DMS153 treated with DMSO at 0.1 percent for 48 hours (cell line): Measurements from ENCODE around the gene LIN54.
"Not testable (repeated sequence)": the region's sequence is repeated elsewhere in the genome, so short reads cannot be mapped to it uniquely, and the experiment has no call there.

Source experiments
- DNase-seq: peaks from one replicate; lab custom pipeline; 2025; ENCODE audit not compliant: unreplicated experiment; lab: John Stamatoyannopoulos, UW

The LIN54 gene

GRCh38 chr4:82951196-82951595 is 59.4 kb downstream of the LIN54 start:
- no peak for DNase-seq

- no peak for DNase-seq
Observed at GRCh38 chr4:82948647-82949204, 61.9 kb downstream of the LIN54 start.

GRCh38 chr4:82947498-82947897 is 63.1 kb downstream of the LIN54 start:
- DNase-seq, result no peak

GRCh38 chr4:82939414-82939813 is 71.2 kb downstream of the LIN54 start:
- DNase-seq, result no peak

- DNase-seq, result no peak
Observed at GRCh38 chr4:82934441-82934840, 76.2 kb downstream of the LIN54 start.

- no peak for DNase-seq
Observed at GRCh38 chr4:82930848-82931755, 79.5 kb downstream of the LIN54 start.

GRCh38 chr4:82921795-82922194 is 88.8 kb downstream of the LIN54 start:
- no peak for DNase-seq

- no peak for DNase-seq
Observed at GRCh38 chr4:82919386-82919785, 91.2 kb downstream of the LIN54 start.

- DNase-seq, result no peak
Observed at GRCh38 chr4:82918091-82918490, 92.5 kb downstream of the LIN54 start.

GRCh38 chr4:82913968-82914367 is 96.7 kb downstream of the LIN54 start:
- DNase-seq, result not testable (repeated sequence)

- no peak for DNase-seq
Observed at GRCh38 chr4:82913305-82913704, 97.3 kb downstream of the LIN54 start.

- DNase-seq, result no peak
Observed at GRCh38 chr4:82909326-82909725, 101.3 kb downstream of the LIN54 start.

- DNase-seq, result no peak
Observed at GRCh38 chr4:82906469-82906868, 104.2 kb downstream of the LIN54 start.

GRCh38 chr4:82905205-82905604 is 105.4 kb downstream of the LIN54 start:
- no peak for DNase-seq

- no peak for DNase-seq
Observed at GRCh38 chr4:82903737-82904136, 106.9 kb downstream of the LIN54 start.

GRCh38 chr4:82901183-82901718 is 109.4 kb downstream of the LIN54 start:
- DNase-seq, result no peak

GRCh38 chr4:82900411-82901182 is 110.0 kb downstream of the LIN54 start, which contains the start of gene THAP9:
Gene THAP9, plus strand, starts transcription at chr4:82900735. Its CDS starts 68 bp downstream, at chr4:82900803.
- DNase-seq, result peak; percentile 97

- peak; percentile 69 for DNase-seq
Observed at GRCh38 chr4:82900066-82900410, 110.6 kb downstream of the LIN54 start.

- DNase-seq, result no peak
Observed at GRCh38 chr4:82899374-82900065, 111.1 kb downstream of the LIN54 start.

GRCh38 chr4:82898322-82899243 is 112.0 kb downstream of the LIN54 start:
- DNase-seq, result no peak
